Activated T-helper 1 cell treated with anti-CD3 and anti-CD28 coated beads, Interleukin-12 subunit alpha, Interleukin-12 subunit beta, Interleukin-2, Interleukin-4 antibody, amounts not matched to agents 30 ng/mL and 10 ng/mL and 1 ng/mL, durations not matched to agents 14 hours and 24 hours and 36 hours (primary cell): ENCODE measurements around the gene LYL1. TPM values are rescaled to one million over a fixed set of nuclear protein-coding genes. Genes with fewer than 3 reads are reported as not detected.

Experiments used
- DNase-seq: peaks from one replicate; pipeline ENCODE4 v3.0.0; 2021; ENCODE audit warnings: low spot score
- H3K27ac Mint-ChIP-seq: one replicate; pipeline ENCODE4 v1.8.0; 2021; ENCODE audit warnings: mild to moderate bottlenecking, mixed read lengths
- H3K27me3 Mint-ChIP-seq: one replicate; pipeline ENCODE4 v1.8.0; 2022; ENCODE audit warnings: mild to moderate bottlenecking, moderate library complexity, mixed read lengths; ENCODE audit not compliant: insufficient read depth
- H3K36me3 Mint-ChIP-seq: one replicate; pipeline ENCODE4 v1.8.0; 2021; ENCODE audit warnings: low read depth, mixed read lengths
- H3K4me1 Mint-ChIP-seq: one replicate; pipeline ENCODE4 v1.8.0; 2021; ENCODE audit warnings: low read depth, mixed read lengths
- H3K4me3 Mint-ChIP-seq: one replicate; pipeline ENCODE4 v1.8.0; 2021; ENCODE audit warnings: mild to moderate bottlenecking, moderate library complexity, mixed read lengths
- H3K9me3 Mint-ChIP-seq: one replicate; pipeline ENCODE4 v1.8.0; 2021; ENCODE audit warnings: mixed read lengths
- intact Hi-C: fragments of 100-400 bp; cut with micrococcal nuclease; formaldehyde crosslinking; loops from one replicate; pipeline ENCODE4 v1.15.1; 2024
- total RNA-seq: library from RNA; stranded (reverse); gene quantifications from 2 replicates; pipeline ENCODE4 v1.2.3, GENCODE V29; 2022

The LYL1 gene
- total RNA-seq, 1 donor from 2014 or later = 2.5 TPM

GRCh38 chr19:13122275-13122878, 19.7 kb upstream of the LYL1 start:
- DNase-seq = no peak
- Mint-ChIP-seq H3K4me3 (peak overlapping the region; percentile 40), H3K4me1 (peaks cover 42% of the 10 kb centered on the region), H3K36me3 (peaks cover 9% of the 10 kb centered on the region), H3K9me3 (no peaks in the 10 kb centered on the region), H3K27me3 (no peaks in the 10 kb centered on the region), H3K27ac (peak overlapping the region; percentile 4)
- intact Hi-C loops = no loop called here

GRCh38 chr19:13121551-13122274, 19.1 kb upstream of the LYL1 start:
- H3K9me3 Mint-ChIP-seq = no peaks in the 10 kb centered on the region
- no peak overlapping the region for H3K27ac Mint-ChIP-seq
- intact Hi-C loops = no loop called here
- peaks cover 9% of the 10 kb centered on the region for H3K36me3 Mint-ChIP-seq
- H3K4me1 Mint-ChIP-seq = peaks cover 47% of the 10 kb centered on the region
- H3K4me3 Mint-ChIP-seq = peak overlapping the region; percentile 40
- H3K27me3 Mint-ChIP-seq = no peaks in the 10 kb centered on the region
- DNase-seq = no peak

GRCh38 chr19:13120817-13121216, 18.2 kb upstream of the LYL1 start:
- Mint-ChIP-seq H3K4me3 (peak overlapping the region; percentile 68), H3K9me3 (no peaks in the 10 kb centered on the region), H3K36me3 (peaks cover 13% of the 10 kb centered on the region), H3K27me3 (no peaks in the 10 kb centered on the region), H3K4me1 (peaks cover 51% of the 10 kb centered on the region), H3K27ac (peak overlapping the region; percentile 63)
- no peak for DNase-seq
- intact Hi-C loops = no loop called here

GRCh38 chr19:13120031-13120430, 17.4 kb upstream of the LYL1 start:
- peaks cover 58% of the 10 kb centered on the region for H3K4me1 Mint-ChIP-seq
- intact Hi-C loops = no loop called here
- peaks cover 15% of the 10 kb centered on the region for H3K36me3 Mint-ChIP-seq
- H3K27me3 Mint-ChIP-seq = no peaks in the 10 kb centered on the region
- peak overlapping the region; percentile 91 for H3K4me3 Mint-ChIP-seq
- no peak for DNase-seq
- no peak overlapping the region for H3K27ac Mint-ChIP-seq
- H3K9me3 Mint-ChIP-seq = no peaks in the 10 kb centered on the region

- peak overlapping the region; percentile 91 for H3K4me3 Mint-ChIP-seq
- H3K27ac Mint-ChIP-seq = peak overlapping the region; percentile 84
- intact Hi-C loops = loop anchor here (5.0 to 10.0 kb wide), 2 partner anchors 143 to 385 kb away; partner anchors contain the start of genes GET3 and TRIR
- no peaks in the 10 kb centered on the region for H3K9me3 Mint-ChIP-seq
- peaks cover 61% of the 10 kb centered on the region for H3K4me1 Mint-ChIP-seq
- peaks cover 15% of the 10 kb centered on the region for H3K36me3 Mint-ChIP-seq
- no peak for DNase-seq
- H3K27me3 Mint-ChIP-seq = no peaks in the 10 kb centered on the region
These were observed 17.0 kb upstream of the LYL1 start for GRCh38 chr19:13119627-13120026.

- DNase-seq = no peak
- H3K4me3 Mint-ChIP-seq = peak overlapping the region; percentile 91
- H3K9me3 Mint-ChIP-seq = no peaks in the 10 kb centered on the region
- peaks cover 18% of the 10 kb centered on the region for H3K36me3 Mint-ChIP-seq
- H3K27ac Mint-ChIP-seq = peak overlapping the region; percentile 84
- peaks cover 58% of the 10 kb centered on the region for H3K4me1 Mint-ChIP-seq
- H3K27me3 Mint-ChIP-seq = no peaks in the 10 kb centered on the region
- intact Hi-C loops = loop anchor here (1.0 to 10.0 kb wide), 4 partner anchors 14 to 384 kb away; partner anchors contain the start of genes GET3 and TRIR
These were observed 16.0 kb upstream of the LYL1 start for GRCh38 chr19:13118424-13119193.

- intact Hi-C loops = loop anchor here (1.0 to 10.0 kb wide), 5 partner anchors 14 to 383 kb away; partner anchors contain the start of genes GET3 and TRIR
- H3K27ac Mint-ChIP-seq = peak within 1 kb of the TSS; percentile 97
- H3K9me3 Mint-ChIP-seq = no peaks in the 10 kb centered on the region
- DNase-seq = peak; percentile 89
- H3K4me3 Mint-ChIP-seq = peak within 1 kb of the TSS; percentile 96
- H3K27me3 Mint-ChIP-seq = no peaks in the 10 kb centered on the region
- H3K4me1 Mint-ChIP-seq = peaks cover 51% of the 10 kb centered on the region
- peaks cover 18% of the 10 kb centered on the region for H3K36me3 Mint-ChIP-seq
These were observed 15.2 kb upstream of the LYL1 start, which contains the start of gene NACC1 for GRCh38 chr19:13117772-13118423. Gene NACC1 (plus strand): TSS chr19:13118264. CDS start chr19:13135208, 16,944 bp downstream.

- Mint-ChIP-seq H3K9me3 (no peaks in the 10 kb centered on the region), H3K4me1 (peaks cover 46% of the 10 kb centered on the region), H3K36me3 (peaks cover 21% of the 10 kb centered on the region), H3K27me3 (no peaks in the 10 kb centered on the region), H3K27ac (peak overlapping the region; percentile 97), H3K4me3 (peak overlapping the region; percentile 96)
- no peak for DNase-seq
- intact Hi-C loops = loop anchor here (2.0 to 10.0 kb wide), 3 partner anchors 46 to 382 kb away; partner anchors contain the start of genes GET3 and TRIR
These were observed 14.6 kb upstream of the LYL1 start for GRCh38 chr19:13117176-13117771.

- Mint-ChIP-seq H3K4me1 (peaks cover 38% of the 10 kb centered on the region), H3K9me3 (no peaks in the 10 kb centered on the region), H3K36me3 (peaks cover 18% of the 10 kb centered on the region), H3K4me3 (peak within 1 kb of the TSS; percentile 96), H3K27ac (peak within 1 kb of the TSS; percentile 97), H3K27me3 (no peaks in the 10 kb centered on the region)
- intact Hi-C loops = loop anchor here (1.0 to 10.0 kb wide), 6 partner anchors 12 to 382 kb away; partner anchors contain the start of genes GET3 and TRIR
- peak; percentile 86 for DNase-seq
These were observed 13.9 kb upstream of the LYL1 start, which contains the start of gene TRMT1 for GRCh38 chr19:13116282-13117175. Gene TRMT1 (minus strand): TSS chr19:13116740. CDS start chr19:13116399, 341 bp downstream.

GRCh38 chr19:13115936-13116281, 13.3 kb upstream of the LYL1 start:
- Mint-ChIP-seq H3K4me3 (peak overlapping the region; percentile 96), H3K9me3 (no peaks in the 10 kb centered on the region), H3K36me3 (peaks cover 18% of the 10 kb centered on the region), H3K27ac (peak overlapping the region; percentile 97), H3K4me1 (peaks cover 33% of the 10 kb centered on the region), H3K27me3 (no peaks in the 10 kb centered on the region)
- DNase-seq = no peak
- intact Hi-C loops = loop anchor here (1.0 to 10.0 kb wide), 6 partner anchors 12 to 381 kb away; partner anchors contain the start of genes GET3 and TRIR

GRCh38 chr19:13112555-13112954, 9.9 kb upstream of the LYL1 start:
- intact Hi-C loops = loop anchor here (10.0 kb wide), 1 partner anchor 378 kb away; the partner anchor contains the start of genes GET3 and TRIR
- H3K27me3 Mint-ChIP-seq = no peaks in the 10 kb centered on the region
- H3K9me3 Mint-ChIP-seq = no peaks in the 10 kb centered on the region
- no peak overlapping the region for H3K27ac Mint-ChIP-seq
- DNase-seq = no peak
- peaks cover 18% of the 10 kb centered on the region for H3K4me1 Mint-ChIP-seq
- no peak overlapping the region for H3K4me3 Mint-ChIP-seq
- peaks cover 16% of the 10 kb centered on the region for H3K36me3 Mint-ChIP-seq
